IMR-90 (cell line): ENCODE measurements around the gene TAF3. TPM values are rescaled to one million over a fixed set of nuclear protein-coding genes. Genes with fewer than 3 reads are reported as not detected.

ENCODE experiments used
- ATAC-seq: fragments of 200-7000 bp; cut with Tn5 transposase; 2 replicates; pipeline ENCODE4 v1.9.1; 2020; ENCODE audit warnings: low read depth, mild to moderate bottlenecking, moderate library complexity
- BruUV-seq: library from RNA; stranded (reverse); fragments of 400-500 nt; replicated peaks from 2 replicates; lab custom pipeline; 2021; lab: Mats Ljungman, UMichigan
- CTCF ChIA-PET: fragments of 300-600 bp; formaldehyde crosslinking; extraction: SDS; loops from one replicate; lab custom pipeline; 2021; ENCODE audit warnings: antibody characterized with exemption; lab: Yijun Ruan, JAX
- POLR2A ChIA-PET: fragments of 300-600 bp; sonication (Branson Sonifier 250); formaldehyde crosslinking; loops from one replicate; lab custom pipeline; 2022; ENCODE audit warnings: antibody characterized with exemption; ENCODE audit not compliant: unreplicated experiment; lab: Charles Lee
- DNase-seq: peaks from one replicate; pipeline ENCODE4 v3.0.0; 2013
- H2AFZ ChIP-seq: replicated peaks from 2 replicates; pipeline ENCODE3; 2013; ENCODE audit warnings: low read length, mild to moderate bottlenecking; ENCODE audit not compliant: poor library complexity
- H2AK5ac ChIP-seq: 2 replicates; pipeline ENCODE4 v1.6.1; 2013; ENCODE audit warnings: low read depth, low read length, inconsistent platforms
- H2AK9ac ChIP-seq: replicated peaks from 2 replicates; pipeline ENCODE3; 2013; ENCODE audit warnings: mild to moderate bottlenecking, low read depth, low read length, moderate library complexity; ENCODE audit not compliant: poor library complexity
- H2BK120ac ChIP-seq: 2 replicates; pipeline ENCODE4 v1.6.1; 2013; ENCODE audit warnings: low read depth, low read length, inconsistent platforms
- H2BK15ac ChIP-seq: 3 replicates; pipeline ENCODE4 v1.6.1; 2013; ENCODE audit warnings: low read depth, low read length, inconsistent platforms
- H2BK20ac ChIP-seq: 2 replicates; pipeline ENCODE4 v1.6.1; 2013; ENCODE audit warnings: low read depth, mild to moderate bottlenecking, inconsistent platforms, low read length, moderate library complexity
- H2BK5ac ChIP-seq: 2 replicates; pipeline ENCODE4 v1.6.1; 2013; ENCODE audit warnings: mild to moderate bottlenecking, low read depth, low read length, inconsistent platforms; ENCODE audit not compliant: poor library complexity, severe bottlenecking
- H3K14ac ChIP-seq: replicated peaks from 2 replicates; pipeline ENCODE4 v1.6.1; 2013; ENCODE audit warnings: low read depth, low read length, inconsistent platforms
- H3K18ac ChIP-seq: 2 replicates; pipeline ENCODE4 v1.6.1; 2013; ENCODE audit warnings: low read depth, low read length, control low read depth
- H3K23ac ChIP-seq: 2 replicates; pipeline ENCODE4 v1.6.1; 2013; ENCODE audit warnings: low read depth, low read length, inconsistent platforms
- H3K27ac ChIP-seq: 2 replicates; pipeline ENCODE4 v1.5.1; 2013; ENCODE audit warnings: mild to moderate bottlenecking, control low read depth, low read length; ENCODE audit not compliant: insufficient read depth
- H3K27me3 ChIP-seq: 2 replicates; pipeline ENCODE4 v1.6.1; 2013; ENCODE audit warnings: low read length; ENCODE audit not compliant: control insufficient read depth, insufficient read depth
- H3K36me3 ChIP-seq: 2 replicates; pipeline ENCODE4 v1.6.1; 2013; ENCODE audit warnings: low read length, mixed read lengths; ENCODE audit not compliant: control insufficient read depth, insufficient read depth
- H3K4ac ChIP-seq: 2 replicates; pipeline ENCODE4 v1.6.1; 2013; ENCODE audit warnings: low read depth, low read length, inconsistent platforms
- H3K4me1 ChIP-seq: 2 replicates; pipeline ENCODE4 v1.6.1; 2013; ENCODE audit warnings: low read length, mixed read lengths; ENCODE audit not compliant: control insufficient read depth, insufficient read depth
- H3K4me2 ChIP-seq: 2 replicates; pipeline ENCODE4 v1.6.1; 2013; ENCODE audit warnings: low read depth, mild to moderate bottlenecking, control low read depth, low read length, moderate library complexity
- H3K4me3 ChIP-seq: 2 replicates; pipeline ENCODE4 v1.5.1; 2013; ENCODE audit warnings: low read depth, mild to moderate bottlenecking, control low read depth, low read length, moderate library complexity; ENCODE audit not compliant: insufficient read depth
- H3K56ac ChIP-seq: 2 replicates; pipeline ENCODE4 v1.6.1; 2013; ENCODE audit warnings: low read length, inconsistent platforms; ENCODE audit not compliant: insufficient read depth; ENCODE audit errors: extremely low read depth
- H3K79me1 ChIP-seq, 2 experiments: 2 replicates each; pipeline ENCODE4 v1.6.1; 2013; ENCODE audit warnings: low read length in 2 of 2, inconsistent platforms in 1 of 2, low read depth in 1 of 2
- H3K9ac ChIP-seq: 2 replicates; pipeline ENCODE4 v1.6.1; 2013; ENCODE audit warnings: low read depth, low read length, control low read depth
- H3K9me1 ChIP-seq: 2 replicates; pipeline ENCODE4 v1.6.1; 2013; ENCODE audit warnings: low read length, inconsistent platforms; ENCODE audit not compliant: insufficient read depth
- H3K9me3 ChIP-seq: 2 replicates; pipeline ENCODE4 v1.6.1; 2013; ENCODE audit warnings: low read length; ENCODE audit not compliant: control insufficient read depth, insufficient read depth
- H4K20me1 ChIP-seq: 2 replicates; pipeline ENCODE4 v1.6.1; 2013; ENCODE audit warnings: low read length, inconsistent platforms; ENCODE audit not compliant: insufficient read depth
- H4K5ac ChIP-seq: 2 replicates; pipeline ENCODE4 v1.6.1; 2013; ENCODE audit warnings: mild to moderate bottlenecking, low read depth, low read length, control low read depth
- H4K8ac ChIP-seq, 2 experiments: 2 replicates each; pipeline ENCODE4 v1.6.1; 2013; ENCODE audit warnings: low read depth in 2 of 2, low read length in 2 of 2, control low read depth in 1 of 2, inconsistent platforms in 1 of 2
- H4K91ac ChIP-seq: 2 replicates; pipeline ENCODE4 v1.6.1; 2013; ENCODE audit warnings: low read depth, low read length, inconsistent platforms; ENCODE audit not compliant: insufficient read depth
- BHLHE40 ChIP-seq: fragments of 150-350 bp; IDR thresholded peaks from 2 replicates; pipeline ENCODE4 v1.6.1; 2016; ENCODE audit warnings: mild to moderate bottlenecking, low read depth, low read length
- CEBPB ChIP-seq: IDR thresholded peaks from 2 replicates; pipeline ENCODE4 v1.6.1; 2012; ENCODE audit warnings: low read depth, low read length, improper control_type of control experiment
- CHD1 ChIP-seq: IDR thresholded peaks from 2 replicates; pipeline ENCODE4 v1.6.1; 2012; ENCODE audit warnings: low read depth, low read length, improper control_type of control experiment
- CTCF ChIP-seq: conservative IDR thresholded peaks from 2 replicates; pipeline ENCODE4 v1.5.1; 2012; ENCODE audit warnings: mild to moderate bottlenecking, low read depth, low read length, improper control_type of control experiment
- ELK1 ChIP-seq: fragments of 150-350 bp; IDR thresholded peaks from 2 replicates; pipeline ENCODE4 v1.6.1; 2016; ENCODE audit warnings: low read depth, mild to moderate bottlenecking, low read length, moderate library complexity, borderline replicate concordance
- FOS ChIP-seq: fragments of 150-350 bp; IDR thresholded peaks from 2 replicates; pipeline ENCODE4 v1.6.1; 2016; ENCODE audit warnings: low read depth, low read length
- MAFK ChIP-seq: IDR thresholded peaks from 2 replicates; pipeline ENCODE4 v1.6.1; 2012; ENCODE audit warnings: low read depth, low read length, improper control_type of control experiment
- MAZ ChIP-seq: IDR thresholded peaks from 2 replicates; pipeline ENCODE4 v1.6.1; 2012; ENCODE audit warnings: low read depth, mild to moderate bottlenecking, low read length, improper control_type of control experiment, moderate library complexity, borderline replicate concordance
- MXI1 ChIP-seq: IDR thresholded peaks from 2 replicates; pipeline ENCODE4 v1.6.1; 2012; ENCODE audit warnings: low read depth, mild to moderate bottlenecking, low read length, moderate library complexity, borderline replicate concordance
- NFE2L2 ChIP-seq: fragments of 150-350 bp; IDR thresholded peaks from 2 replicates; pipeline ENCODE4 v1.6.1; 2016; ENCODE audit warnings: low read depth, mild to moderate bottlenecking, low read length
- POLR2A ChIP-seq: IDR thresholded peaks from 2 replicates; pipeline ENCODE4 v1.6.1; 2012; ENCODE audit warnings: mild to moderate bottlenecking, low read depth, low read length
- RAD21 ChIP-seq: IDR thresholded peaks from 2 replicates; pipeline ENCODE4 v1.6.1; 2012; ENCODE audit warnings: low read length, improper control_type of control experiment
- RCOR1 ChIP-seq: IDR thresholded peaks from 2 replicates; pipeline ENCODE4 v1.6.1; 2012; ENCODE audit warnings: mild to moderate bottlenecking, low read length, improper control_type of control experiment; ENCODE audit not compliant: insufficient replicate concordance
- RFX5 ChIP-seq: IDR thresholded peaks from 2 replicates; pipeline ENCODE4 v1.8.0; 2012; ENCODE audit warnings: low read depth, mild to moderate bottlenecking, low read length, moderate library complexity
- SMC3 ChIP-seq: fragments of 150-350 bp; IDR thresholded peaks from 2 replicates; pipeline ENCODE4 v1.6.1; 2016; ENCODE audit warnings: low read depth, mild to moderate bottlenecking, antibody characterized with exemption, low read length, moderate library complexity
- USF2 ChIP-seq: fragments of 150-350 bp; IDR thresholded peaks from 2 replicates; pipeline ENCODE4 v1.6.1; 2017; ENCODE audit warnings: mild to moderate bottlenecking, antibody characterized with exemption, low read length, low read depth
- WGBS, 2 experiments: methylation state at CpG; one replicate each; pipeline versions ENCODE4 v1.1.5 to v1.1.7; 2013; ENCODE audit warnings: missing lambda C conversion rate in 2 of 2; ENCODE audit not compliant: insufficient read length in 1 of 2; ENCODE audit errors: extremely low coverage in 2 of 2; 5-methylcytosine and 5-hydroxymethylcytosine counted together
- dilution Hi-C: fragments of 300-500 bp; cut with HindIII; formaldehyde crosslinking; loops from one replicate; pipeline ENCODE4 v1.14.3; 2018; ENCODE audit warnings: low sequenced_read_pairs; ENCODE audit not compliant: unreplicated experiment
- in situ Hi-C: fragments of 300-500 bp; cut with MboI; formaldehyde crosslinking; loops from 3 replicates; pipeline ENCODE4 v1.14.3; 2019; ENCODE audit warnings: low sequenced_read_pairs, inconsistent platforms, mixed read lengths
- intact Hi-C: fragments of 100-400 bp; cut with micrococcal nuclease; formaldehyde crosslinking; loops from 2 replicates; pipeline ENCODE4 v1.10.0; 2022
- polyA plus RNA-seq, 3 experiments: library from polyadenylated mRNA; depleted of rRNA; stranded (reverse); fragments of >200 nt; gene quantifications; 2 replicates each; pipeline ENCODE4 v1.2.3, GENCODE V29; 2012; ENCODE audit warnings: low replicate concordance in 1 of 3
- total RNA-seq: library from RNA; depleted of rRNA; stranded (reverse); fragments of >200 nt; gene quantifications from 2 replicates; pipeline ENCODE4 v1.2.3, GENCODE V29; 2012

Gene TAF3
- total and polyA plus RNA-seq, 2 of the 4 experiments (the other 2 are of a cell fraction), result 1.4 to 2.3 TPM

GRCh38 chr10:7917736-7918135, 99.4 kb downstream of the TAF3 start:
- no peaks in the 10 kb centered on the region for H3K27me3 ChIP-seq
- no peak overlapping the region for H3K4me2 ChIP-seq
- H4K8ac ChIP-seq, result no peak overlapping the region
- no TSS peak for BruUV-seq
- no peak overlapping the region for H2AFZ ChIP-seq
- no peaks in the 10 kb centered on the region for H3K36me3 ChIP-seq
- H3K9ac ChIP-seq, result no peak overlapping the region
- 98 to 100% methylated on average over 2 to 4 of the region's 5 CpGs for WGBS, 2 experiments
- H4K91ac ChIP-seq, result no peak overlapping the region
- H3K79me1 ChIP-seq, result peaks cover 15 to 20% of the 10 kb centered on the region in 2 experiments; a peak in 3 of 4 replicates
- H3K4me3 ChIP-seq, result no peak overlapping the region
- no peak overlapping the region for H4K5ac ChIP-seq
- dilution Hi-C loops (no loop called here), in situ Hi-C loops (no loop called here), intact Hi-C loops (no loop called here)
- H2BK15ac ChIP-seq, result no peak overlapping the region
- ChIA-PET CTCF (no interaction called here), POLR2A (no interaction called here)
- TF ChIP-seq RFX5 (no peak), MXI1 (no peak), RAD21 (no peak), BHLHE40 (no peak), POLR2A (no peak), RCOR1 (no peak), FOS (no peak), USF2 (no peak), CHD1 (no peak), ELK1 (no peak), SMC3 (no peak), NFE2L2 (no peak), MAFK (no peak), MAZ (no peak), CTCF (no peak), CEBPB (no peak)
- H2AK5ac ChIP-seq, result no peak overlapping the region
- H3K56ac ChIP-seq, result no peak overlapping the region
- H3K23ac ChIP-seq, result no peak overlapping the region
- no peak overlapping the region for H2BK20ac ChIP-seq
- no peaks in the 10 kb centered on the region for H4K20me1 ChIP-seq
- H3K4me1 ChIP-seq, result 0 out of 2 replicates have a peak, but pooled peaks cover 4% of the 10 kb centered on the region
- no peak overlapping the region for H2BK120ac ChIP-seq
- no peak overlapping the region for H2AK9ac ChIP-seq
- H3K18ac ChIP-seq, result no peak overlapping the region
- H3K4ac ChIP-seq, result no peak overlapping the region
- H2BK5ac ChIP-seq, result no peak overlapping the region
- H3K9me1 ChIP-seq, result no peaks in the 10 kb centered on the region
- no peak for DNase-seq
- H3K27ac ChIP-seq, result no peak overlapping the region
- ATAC-seq, result no peak
- H3K14ac ChIP-seq, result no peak overlapping the region
- no peaks in the 10 kb centered on the region for H3K9me3 ChIP-seq
